MM.1S (cell line): Measurements from ENCODE around the gene TOPAZ1.

Experiments used
- DNase-seq: peaks from one replicate; pipeline ENCODE4 v3.0.0-alpha.2; 2015
- H2AFZ ChIP-seq: fragments of 300-600 bp; sonication (generic); 2 replicates; pipeline ENCODE4 v1.6.0; 2016; ENCODE audit warnings: antibody characterized with exemption, low read length
- H3F3A ChIP-seq: fragments of 300-600 bp; sonication (generic); 2 replicates; pipeline ENCODE4 v1.6.1; 2016; ENCODE audit warnings: mild to moderate bottlenecking, antibody characterized with exemption, low read length, moderate library complexity, mixed read lengths; ENCODE audit not compliant: insufficient read depth
- H3K27ac ChIP-seq: fragments of 300-600 bp; sonication (generic); 2 replicates; pipeline ENCODE4 v1.5.1; 2016; ENCODE audit warnings: mild to moderate bottlenecking, low read length
- H3K27me3 ChIP-seq: fragments of 300-600 bp; sonication (generic); replicated peaks from 2 replicates; pipeline ENCODE4 v1.6.0; 2016; ENCODE audit warnings: low read length; ENCODE audit not compliant: insufficient read depth
- H3K36me3 ChIP-seq: fragments of 300-600 bp; sonication (generic); replicated peaks from 2 replicates; pipeline ENCODE4 v1.6.1; 2016; ENCODE audit warnings: mild to moderate bottlenecking, low read length, mixed read lengths; ENCODE audit not compliant: insufficient read depth
- H3K4me1 ChIP-seq: fragments of 300-600 bp; sonication (generic); 2 replicates; pipeline ENCODE4 v1.6.1; 2016; ENCODE audit warnings: low read length, mixed read lengths
- H3K4me2 ChIP-seq: fragments of 300-600 bp; sonication (generic); 2 replicates; pipeline ENCODE4 v1.6.0; 2016; ENCODE audit warnings: low read depth, low read length
- H3K4me3 ChIP-seq: fragments of 300-600 bp; sonication (generic); 2 replicates; pipeline ENCODE4 v1.5.1; 2016; ENCODE audit warnings: low read length, mixed read lengths
- H3K79me2 ChIP-seq: fragments of 300-600 bp; sonication (generic); 2 replicates; pipeline ENCODE4 v1.6.1; 2016; ENCODE audit warnings: mixed run types, low read length, mixed read lengths
- H3K9ac ChIP-seq: fragments of 300-600 bp; sonication (generic); 2 replicates; pipeline ENCODE4 v1.6.1; 2016; ENCODE audit warnings: low read length, mixed read lengths
- H3K9me2 ChIP-seq: fragments of 300-600 bp; sonication (generic); replicated peaks from 2 replicates; pipeline ENCODE4 v1.6.1; 2016; ENCODE audit warnings: mild to moderate bottlenecking, low read length, mixed read lengths; ENCODE audit not compliant: insufficient read depth
- H3K9me3 ChIP-seq: fragments of 300-600 bp; sonication (generic); replicated peaks from 2 replicates; pipeline ENCODE4 v1.6.1; 2016; ENCODE audit warnings: mild to moderate bottlenecking, low read length, mixed read lengths; ENCODE audit not compliant: insufficient read depth
- H4K20me1 ChIP-seq: fragments of 300-600 bp; sonication (generic); 2 replicates; pipeline ENCODE4 v1.6.1; 2016; ENCODE audit warnings: mild to moderate bottlenecking, low read length, moderate library complexity, mixed read lengths; ENCODE audit not compliant: insufficient read depth
- CTCF ChIP-seq: fragments of 300-600 bp; sonication (generic); IDR thresholded peaks from 2 replicates; pipeline ENCODE4 v1.5.1; 2016; ENCODE audit warnings: antibody characterized with exemption, low read length, mixed read lengths
- EZH2 ChIP-seq: fragments of 300-600 bp; sonication (generic); optimal IDR thresholded peaks from 2 replicates; pipeline ENCODE3; 2017; ENCODE audit warnings: low read depth, mild to moderate bottlenecking, antibody characterized with exemption, low read length, mixed read lengths
- EZH2phosphoT487 ChIP-seq: fragments of 300-600 bp; sonication (generic); IDR thresholded peaks from 2 replicates; pipeline ENCODE4 v1.6.1; 2018; ENCODE audit warnings: antibody characterized with exemption, low read length

TOPAZ1 gene

GRCh38 chr3:44339181-44340057 lies 97.7 kb downstream of the TOPAZ1 start:
- Histone ChIP-seq H3K9me2 (no peaks in the 10 kb centered on the region), H3K4me2 (peak overlapping the region; percentile 82), H3K79me2 (peaks cover 20% of the 10 kb centered on the region), H3K9me3 (no peaks in the 10 kb centered on the region), H3K36me3 (no peaks in the 10 kb centered on the region), H3K27ac (peak overlapping the region; percentile 89; the same call in 1 of the 2 replicates), H3K9ac (peak overlapping the region; percentile 97), H3K4me1 (peaks cover 7% of the 10 kb centered on the region; the same call in 1 of the 2 replicates), H3F3A (peaks cover 6% of the 10 kb centered on the region; the same call in 1 of the 2 replicates), H3K4me3 (peak overlapping the region; percentile 78), H3K27me3 (no peaks in the 10 kb centered on the region), H2AFZ (peak overlapping the region; percentile 71), H4K20me1 (no peaks in the 10 kb centered on the region)
- no peak for DNase-seq
- TF ChIP-seq EZH2phosphoT487 = no peak

- no peak for DNase-seq
- no peaks in the 10 kb centered on the region for H3K27me3 ChIP-seq
- no peak overlapping the region for H3K9ac ChIP-seq
- H2AFZ ChIP-seq = no peak overlapping the region
- no peak overlapping the region for H3K4me3 ChIP-seq
- H3K36me3 ChIP-seq = no peaks in the 10 kb centered on the region
- H3K27ac ChIP-seq = no peak overlapping the region
- no peak for TF ChIP-seq CTCF
- TF ChIP-seq EZH2 = no peak
- no peak for TF ChIP-seq EZH2phosphoT487
- H3K4me2 ChIP-seq = peak overlapping the region; percentile 82; the same call in 1 of the 2 replicates
- H3K9me2 ChIP-seq = no peaks in the 10 kb centered on the region
- peaks cover 7% of the 10 kb centered on the region; the same call in 1 of the 2 replicates for H3K4me1 ChIP-seq
- no peaks in the 10 kb centered on the region for H4K20me1 ChIP-seq
- H3K9me3 ChIP-seq = no peaks in the 10 kb centered on the region
- peaks cover 6% of the 10 kb centered on the region; the same call in 1 of the 2 replicates for H3F3A ChIP-seq
- H3K79me2 ChIP-seq = peaks cover 20% of the 10 kb centered on the region
These were observed 98.3 kb downstream of the TOPAZ1 start for GRCh38 chr3:44340058-44340395.

GRCh38 chr3:44342176-44342790 lies 100.6 kb downstream of the TOPAZ1 start:
- no peak for DNase-seq
- Histone ChIP-seq H2AFZ (no peak overlapping the region), H3K9me3 (no peaks in the 10 kb centered on the region)

More at GRCh38 chr3:44342176-44342790, 100.6 kb downstream of the TOPAZ1 start:
- H3K36me3 ChIP-seq = no peaks in the 10 kb centered on the region
- H3K4me2 ChIP-seq = no peak overlapping the region
- H3K9me2 ChIP-seq = no peaks in the 10 kb centered on the region
- peaks cover 7% of the 10 kb centered on the region; the same call in 1 of the 2 replicates for H3K4me1 ChIP-seq
- H3K79me2 ChIP-seq = peaks cover 20% of the 10 kb centered on the region
- no peak overlapping the region for H3K27ac ChIP-seq
- H3K9ac ChIP-seq = no peak overlapping the region
- H3K27me3 ChIP-seq = no peaks in the 10 kb centered on the region
- TF ChIP-seq EZH2phosphoT487 = no peak
- no peak for TF ChIP-seq CTCF
- no peak for TF ChIP-seq EZH2
- no peaks in the 10 kb centered on the region for H4K20me1 ChIP-seq
- H3K4me3 ChIP-seq = no peak overlapping the region
- H3F3A ChIP-seq = peaks cover 6% of the 10 kb centered on the region; the same call in 1 of the 2 replicates
